ENCODE data around the gene NF1. TPM values are rescaled to one million over a fixed set of nuclear protein-coding genes. Genes with fewer than 3 reads are reported as not detected.

The NF1 gene
- polyA plus RNA-seq, 1 of the 3 experiments (the other 2 are of a cell fraction), result 19.6 TPM

GRCh38 chr17:31126318-31126717 lies 31.5 kb downstream of the NF1 start:
- no peak for TF ChIP-seq USF1 (IDR thresholded peaks at IDR 0.05; ENCODE audit: borderline replicate concordance, low read depth)
- no peaks in the 10 kb centered on the region for H3K27me3 ChIP-seq (ENCODE audit: insufficient read depth)
- H3F3A ChIP-seq (replicated peaks; ENCODE audit: insufficient read depth), result no peaks in the 10 kb centered on the region
- no peak overlapping the region for H3K27ac ChIP-seq (ENCODE audit: low read depth in 2 of 2, low read length in 1 of 2)
- POLR2A ChIA-PET, result no interaction called here
- H2AFZ ChIP-seq (ENCODE audit: low read depth), result no peak overlapping the region
- H3K4me1 ChIP-seq (ENCODE audit: control insufficient read depth in 1 of 2, insufficient read depth in 2 of 2, low read depth in 1 of 2, low read length in 1 of 2), result peaks cover 0 to 6% of the 10 kb centered on the region in 2 experiments; a peak in 1 of 4 replicates
- WGBS (ENCODE audit: low lambda C conversion rate), result 98% methylated on average over 3 of the region's 3 CpGs
- no peak overlapping the region for H3K4me2 ChIP-seq
- no peak overlapping the region for H3K9ac ChIP-seq
- peaks cover 0 to 14% of the 10 kb centered on the region in 2 experiments for H3K36me3 ChIP-seq (replicated peaks in 1 of 2; ENCODE audit: control insufficient read depth in 1 of 2, insufficient read depth in 2 of 2, low read length in 1 of 2)
- no peak overlapping the region for H3K4me3 ChIP-seq (ENCODE audit: low read depth in 2 of 2, low read length in 1 of 2)
- H3K9me2 ChIP-seq, result no peaks in the 10 kb centered on the region
- peaks cover 76% of the 10 kb centered on the region for H4K20me1 ChIP-seq (ENCODE audit: insufficient read depth)
- no peaks in the 10 kb centered on the region for H3K9me3 ChIP-seq
- CTCF ChIA-PET, result interaction anchor here (0.8 kb wide), 1 partner anchor 41 kb away, joined by 3 read pairs; no protein-coding TSS in a partner anchor
- peaks cover 98% of the 10 kb centered on the region for H3K79me2 ChIP-seq (ENCODE audit: insufficient read depth)
- no peak for DNase-seq

- WGBS (ENCODE audit: low lambda C conversion rate), result 100% methylated on average over 3 of the region's 3 CpGs
Measured at GRCh38 chr17:31128241-31128640, 33.5 kb downstream of the NF1 start.

More at GRCh38 chr17:31128241-31128640, 33.5 kb downstream of the NF1 start:
- ChIA-PET POLR2A (no interaction called here), CTCF (no interaction called here)
- Histone ChIP-seq H3F3A (replicated peaks; ENCODE audit: insufficient read depth) (no peaks in the 10 kb centered on the region), H3K4me3 (ENCODE audit: low read depth in 2 of 2, low read length in 1 of 2) (no peak overlapping the region), H4K20me1 (ENCODE audit: insufficient read depth) (peaks cover 66% of the 10 kb centered on the region), H3K79me2 (ENCODE audit: insufficient read depth) (peaks cover 98% of the 10 kb centered on the region), H3K27ac (ENCODE audit: low read depth in 2 of 2, low read length in 1 of 2) (no peak overlapping the region), H2AFZ (ENCODE audit: low read depth) (no peak overlapping the region), H3K9me2 (no peaks in the 10 kb centered on the region), H3K36me3 (replicated peaks in 1 of 2; ENCODE audit: control insufficient read depth in 1 of 2, insufficient read depth in 2 of 2, low read length in 1 of 2) (peaks cover 0 to 17% of the 10 kb centered on the region in 2 experiments), H3K27me3 (ENCODE audit: insufficient read depth) (no peaks in the 10 kb centered on the region), H3K9me3 (no peaks in the 10 kb centered on the region), H3K9ac (no peak overlapping the region), H3K4me2 (no peak overlapping the region), H3K4me1 (ENCODE audit: control insufficient read depth in 1 of 2, insufficient read depth in 2 of 2, low read depth in 1 of 2, low read length in 1 of 2) (peaks cover 0 to 6% of the 10 kb centered on the region in 2 experiments; a peak in 1 of 4 replicates)
- no peak for DNase-seq
- TF ChIP-seq USF2 (IDR thresholded peaks at IDR 0.05; ENCODE audit: borderline replicate concordance, low read depth, low read length) (no peak), POLR2AphosphoS5 (IDR thresholded peaks at IDR 0.05; ENCODE audit: low read depth, low read length) (no peak), GABPA (IDR thresholded peaks at IDR 0.05; ENCODE audit: low read depth) (no peak), USF1 (IDR thresholded peaks at IDR 0.05; ENCODE audit: borderline replicate concordance, low read depth) (no peak), ZBTB33 (IDR thresholded peaks at IDR 0.05; ENCODE audit: borderline replicate concordance, low read depth) (no peak), RCOR1 (IDR thresholded peaks at IDR 0.05; ENCODE audit: low read length) (no peak), PBX3 (IDR thresholded peaks at IDR 0.05) (no peak), YY1 (IDR thresholded peaks at IDR 0.05; ENCODE audit: low read depth) (no peak)
- TF ChIP-seq, protein P1, sequence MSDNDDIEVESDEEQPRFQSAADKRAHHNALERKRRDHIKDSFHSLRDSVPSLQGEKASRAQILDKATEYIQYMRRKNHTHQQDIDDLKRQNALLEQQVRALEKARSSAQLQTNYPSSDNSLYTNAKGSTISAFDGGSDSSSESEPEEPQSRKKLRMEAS (IDR thresholded peaks at IDR 0.05; ENCODE audit: low read depth), result no peak
- TF ChIP-seq, protein P2, sequence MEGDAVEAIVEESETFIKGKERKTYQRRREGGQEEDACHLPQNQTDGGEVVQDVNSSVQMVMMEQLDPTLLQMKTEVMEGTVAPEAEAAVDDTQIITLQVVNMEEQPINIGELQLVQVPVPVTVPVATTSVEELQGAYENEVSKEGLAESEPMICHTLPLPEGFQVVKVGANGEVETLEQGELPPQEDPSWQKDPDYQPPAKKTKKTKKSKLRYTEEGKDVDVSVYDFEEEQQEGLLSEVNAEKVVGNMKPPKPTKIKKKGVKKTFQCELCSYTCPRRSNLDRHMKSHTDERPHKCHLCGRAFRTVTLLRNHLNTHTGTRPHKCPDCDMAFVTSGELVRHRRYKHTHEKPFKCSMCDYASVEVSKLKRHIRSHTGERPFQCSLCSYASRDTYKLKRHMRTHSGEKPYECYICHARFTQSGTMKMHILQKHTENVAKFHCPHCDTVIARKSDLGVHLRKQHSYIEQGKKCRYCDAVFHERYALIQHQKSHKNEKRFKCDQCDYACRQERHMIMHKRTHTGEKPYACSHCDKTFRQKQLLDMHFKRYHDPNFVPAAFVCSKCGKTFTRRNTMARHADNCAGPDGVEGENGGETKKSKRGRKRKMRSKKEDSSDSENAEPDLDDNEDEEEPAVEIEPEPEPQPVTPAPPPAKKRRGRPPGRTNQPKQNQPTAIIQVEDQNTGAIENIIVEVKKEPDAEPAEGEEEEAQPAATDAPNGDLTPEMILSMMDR (IDR thresholded peaks at IDR 0.05), result no peak
